HG03460 (cell line): ENCODE measurements around the gene PALS1.
A peak's percentile ranks its signal among the peaks of the same experiment; 100 is the strongest.

Experiments used
- ATAC-seq: cut with Tn5 transposase; IDR thresholded peaks from one replicate; pipeline ENCODE4 v1.9.1; 2021; ENCODE audit not compliant: unreplicated experiment

Gene PALS1

GRCh38 chr14:67241411-67242167 is at the start of gene PALS1:
PALS1 (plus strand) TSS chr14:67241435; CDS start chr14:67279171, 37,736 bp downstream.
- peak; percentile 38 for ATAC-seq

- no peak for ATAC-seq
Measured at GRCh38 chr14:67191768-67192290, 49.4 kb upstream of the PALS1 start.

GRCh38 chr14:67192366-67192765 is 48.9 kb upstream of the PALS1 start:
- no peak for ATAC-seq

GRCh38 chr14:67195279-67195678 is 46.0 kb upstream of the PALS1 start:
- no peak for ATAC-seq

- no peak for ATAC-seq
Measured at GRCh38 chr14:67199016-67199415, 42.2 kb upstream of the PALS1 start.

- no peak for ATAC-seq
Measured at GRCh38 chr14:67207810-67208209, 33.4 kb upstream of the PALS1 start.

GRCh38 chr14:67218126-67218525 is 23.1 kb upstream of the PALS1 start:
- ATAC-seq: no peak

GRCh38 chr14:67221248-67221981 is 19.8 kb upstream of the PALS1 start:
- no peak for ATAC-seq

GRCh38 chr14:67221982-67222328 is 19.3 kb upstream of the PALS1 start:
- ATAC-seq: no peak

- ATAC-seq: no peak
Measured at GRCh38 chr14:67225523-67225922, 15.7 kb upstream of the PALS1 start.

GRCh38 chr14:67228325-67228984 is 12.8 kb upstream of the PALS1 start:
- ATAC-seq: no peak

- no peak for ATAC-seq
Measured at GRCh38 chr14:67232066-67232465, 9.2 kb upstream of the PALS1 start.

- no peak for ATAC-seq
Measured at GRCh38 chr14:67232621-67233020, 8.6 kb upstream of the PALS1 start.

GRCh38 chr14:67237591-67237990 is 3.6 kb upstream of the PALS1 start:
- ATAC-seq: no peak

- no peak for ATAC-seq
Measured at GRCh38 chr14:67239582-67239981, 1.7 kb upstream of the PALS1 start.

GRCh38 chr14:67240168-67240932 is 885 bp upstream of the PALS1 start:
- ATAC-seq: peak; percentile 18

- ATAC-seq: peak; percentile 92
Measured at GRCh38 chr14:67240978-67241410, 241 bp upstream of the PALS1 start.

GRCh38 chr14:67242168-67242420 is 859 bp downstream of the PALS1 start:
- no peak for ATAC-seq

GRCh38 chr14:67245104-67245503 is 3.9 kb downstream of the PALS1 start:
- no peak for ATAC-seq

GRCh38 chr14:67251573-67252226 is 10.5 kb downstream of the PALS1 start:
- ATAC-seq: no peak
